Lower lobe of right lung (tissue), 2 donors: ENCODE data around the gene SMARCD2. TPM values are rescaled to one million over a fixed set of nuclear protein-coding genes. Genes with fewer than 3 reads are reported as not detected.

Experiments
- ATAC-seq, 2 donors: fragments of 200-7000 bp; cut with Tn5 transposase; one replicate each; pipeline ENCODE4 v1.9.1; 2020 to 2022; ENCODE audit warnings: mild to moderate bottlenecking in 2 of 2, moderate library complexity in 2 of 2
- DNase-seq: peaks from one replicate; pipeline ENCODE4 v3.0.0-alpha.2; 2020
- H3K27ac ChIP-seq: fragments of 200-600 bp; one replicate; pipeline ENCODE4 v1.8.0; 2022
- H3K27me3 ChIP-seq: fragments of 200-600 bp; one replicate; pipeline ENCODE4 v1.8.0; 2022; ENCODE audit warnings: low read depth
- H3K36me3 ChIP-seq: fragments of 200-600 bp; one replicate; pipeline ENCODE4 v1.8.0; 2022; ENCODE audit warnings: mild to moderate bottlenecking
- H3K4me1 ChIP-seq: fragments of 200-600 bp; one replicate; pipeline ENCODE4 v1.8.0; 2022
- H3K4me3 ChIP-seq: fragments of 200-600 bp; one replicate; pipeline ENCODE4 v1.8.0; 2022; ENCODE audit warnings: mild to moderate bottlenecking
- H3K9me3 ChIP-seq: fragments of 200-600 bp; one replicate; pipeline ENCODE4 v1.8.0; 2022
- intact Hi-C: fragments of 100-400 bp; cut with DNase I; formaldehyde crosslinking; loops from one replicate; pipeline ENCODE4 v1.11.0; 2022
- total RNA-seq: library from RNA; stranded (reverse); fragmentation: NEBNext Ultra II Directional; extraction: Animal tissue kit (Norgen Biotek cat#: 25700); gene quantifications from one replicate; pipeline ENCODE4 v1.2.1, GENCODE V29; 2021
- TF ChIP-seq, protein P1 (sequence below): fragments of 200-600 bp; IDR thresholded peaks from one replicate; pipeline ENCODE4 v1.8.0; 2022; ENCODE audit warnings: antibody characterized with exemption, mild to moderate bottlenecking
- donor health status: DM: no; HTN: yes; CAD: no; lungs with severe emphysema.

SMARCD2 gene
- total RNA-seq, 1 donor from 2014 or later: 80.9 TPM

DNA sequence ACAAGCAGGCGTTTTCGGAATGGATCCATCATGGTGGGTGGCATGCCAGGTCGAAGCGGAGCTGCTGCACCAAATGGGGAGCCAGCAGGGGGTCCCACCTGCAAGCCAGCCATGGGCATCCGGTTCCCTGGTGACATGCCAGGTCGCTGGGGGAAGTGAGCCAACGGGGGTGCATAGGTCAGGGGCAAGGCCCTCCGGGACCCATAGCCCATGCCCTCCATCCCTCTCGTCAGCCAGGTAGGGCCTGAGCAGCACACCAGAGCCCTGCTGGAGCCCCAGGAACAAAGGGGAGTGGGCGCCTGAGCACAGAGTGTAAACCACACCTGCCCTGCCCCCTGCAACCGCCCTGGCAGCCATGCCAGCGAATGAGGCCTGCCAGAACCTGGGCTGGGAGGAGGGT lies 5.0 kb downstream of the SMARCD2 start:
- DNase-seq (no peak), ATAC-seq (no peak)
- H3K4me1 ChIP-seq: peaks cover 54% of the 10 kb centered on the region

DNA sequence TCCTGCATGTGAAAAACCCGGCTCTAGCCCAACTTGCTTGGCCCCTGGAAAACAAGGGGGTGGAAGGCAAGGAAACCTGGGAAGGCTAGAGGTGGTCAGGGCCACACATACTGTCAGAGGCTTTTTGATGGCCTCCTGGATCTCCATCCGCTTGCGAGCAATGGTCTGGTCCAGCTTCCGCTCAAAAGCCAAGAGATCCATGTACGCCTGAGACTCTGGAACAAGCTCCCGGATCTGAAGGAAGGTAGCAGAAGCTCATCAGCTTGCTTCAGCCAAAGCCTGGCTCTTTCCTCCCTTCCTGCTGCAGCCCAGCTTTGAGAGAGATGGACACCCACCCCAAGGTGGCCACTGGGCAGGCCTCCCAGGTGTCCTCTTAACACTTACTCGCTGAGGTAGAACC lies 5.7 kb downstream of the SMARCD2 start:
- H3K27me3 ChIP-seq: no peaks in the 10 kb centered on the region
- peaks cover 54% of the 10 kb centered on the region for H3K4me1 ChIP-seq
- TF ChIP-seq, protein P1, sequence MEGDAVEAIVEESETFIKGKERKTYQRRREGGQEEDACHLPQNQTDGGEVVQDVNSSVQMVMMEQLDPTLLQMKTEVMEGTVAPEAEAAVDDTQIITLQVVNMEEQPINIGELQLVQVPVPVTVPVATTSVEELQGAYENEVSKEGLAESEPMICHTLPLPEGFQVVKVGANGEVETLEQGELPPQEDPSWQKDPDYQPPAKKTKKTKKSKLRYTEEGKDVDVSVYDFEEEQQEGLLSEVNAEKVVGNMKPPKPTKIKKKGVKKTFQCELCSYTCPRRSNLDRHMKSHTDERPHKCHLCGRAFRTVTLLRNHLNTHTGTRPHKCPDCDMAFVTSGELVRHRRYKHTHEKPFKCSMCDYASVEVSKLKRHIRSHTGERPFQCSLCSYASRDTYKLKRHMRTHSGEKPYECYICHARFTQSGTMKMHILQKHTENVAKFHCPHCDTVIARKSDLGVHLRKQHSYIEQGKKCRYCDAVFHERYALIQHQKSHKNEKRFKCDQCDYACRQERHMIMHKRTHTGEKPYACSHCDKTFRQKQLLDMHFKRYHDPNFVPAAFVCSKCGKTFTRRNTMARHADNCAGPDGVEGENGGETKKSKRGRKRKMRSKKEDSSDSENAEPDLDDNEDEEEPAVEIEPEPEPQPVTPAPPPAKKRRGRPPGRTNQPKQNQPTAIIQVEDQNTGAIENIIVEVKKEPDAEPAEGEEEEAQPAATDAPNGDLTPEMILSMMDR: no peak
- no peaks in the 10 kb centered on the region for H3K9me3 ChIP-seq
- no peak overlapping the region for H3K4me3 ChIP-seq
- intact Hi-C loops: no loop called here
- no peak for DNase-seq
- peak overlapping the region; percentile 90 for H3K27ac ChIP-seq
- no peak for ATAC-seq
- H3K36me3 ChIP-seq: peaks cover 61% of the 10 kb centered on the region

More for the DNA sequence above, 5.0 kb downstream of the SMARCD2 start:
- Histone ChIP-seq H3K27me3 (no peaks in the 10 kb centered on the region), H3K27ac (peak overlapping the region; percentile 90), H3K36me3 (peaks cover 55% of the 10 kb centered on the region), H3K9me3 (no peaks in the 10 kb centered on the region), H3K4me3 (no peak overlapping the region)
- intact Hi-C loops: no loop called here
- TF ChIP-seq, protein P1: no peak

DNA sequence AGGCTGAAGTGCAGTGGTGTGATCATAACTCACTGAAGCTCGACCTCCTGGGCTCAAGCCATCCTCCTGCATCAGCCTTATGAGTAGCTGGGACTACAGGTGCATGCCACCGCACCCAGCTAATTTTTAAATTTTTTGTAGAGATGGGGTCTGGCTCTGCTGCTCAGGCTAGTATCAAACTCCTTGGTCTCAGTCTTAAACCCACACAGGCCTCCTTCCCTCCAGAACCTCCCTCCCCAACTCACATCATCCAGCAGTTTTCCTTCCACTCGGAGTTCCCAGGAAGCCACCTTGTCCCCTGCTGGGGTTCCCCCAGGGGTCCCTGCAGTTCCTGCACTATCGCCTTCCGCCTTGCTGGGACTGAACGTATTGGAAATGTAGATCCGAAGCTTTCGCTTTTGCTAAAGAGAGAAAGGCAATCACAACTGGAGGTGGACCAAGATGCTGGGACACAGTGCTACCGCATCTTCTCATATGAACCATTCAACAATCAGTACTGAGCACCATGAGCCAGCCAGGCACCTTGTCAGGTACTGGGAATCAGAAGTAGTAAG lies 7.2 kb downstream of the SMARCD2 start:
- TF ChIP-seq, protein P1: no peak
- Histone ChIP-seq H3K36me3 (peaks cover 77% of the 10 kb centered on the region), H3K9me3 (no peaks in the 10 kb centered on the region), H3K27me3 (no peaks in the 10 kb centered on the region), H3K27ac (peak overlapping the region; percentile 62), H3K4me3 (no peak overlapping the region), H3K4me1 (peaks cover 40% of the 10 kb centered on the region)
- intact Hi-C loops: no loop called here
- ATAC-seq (no peak), DNase-seq (no peak)

DNA sequence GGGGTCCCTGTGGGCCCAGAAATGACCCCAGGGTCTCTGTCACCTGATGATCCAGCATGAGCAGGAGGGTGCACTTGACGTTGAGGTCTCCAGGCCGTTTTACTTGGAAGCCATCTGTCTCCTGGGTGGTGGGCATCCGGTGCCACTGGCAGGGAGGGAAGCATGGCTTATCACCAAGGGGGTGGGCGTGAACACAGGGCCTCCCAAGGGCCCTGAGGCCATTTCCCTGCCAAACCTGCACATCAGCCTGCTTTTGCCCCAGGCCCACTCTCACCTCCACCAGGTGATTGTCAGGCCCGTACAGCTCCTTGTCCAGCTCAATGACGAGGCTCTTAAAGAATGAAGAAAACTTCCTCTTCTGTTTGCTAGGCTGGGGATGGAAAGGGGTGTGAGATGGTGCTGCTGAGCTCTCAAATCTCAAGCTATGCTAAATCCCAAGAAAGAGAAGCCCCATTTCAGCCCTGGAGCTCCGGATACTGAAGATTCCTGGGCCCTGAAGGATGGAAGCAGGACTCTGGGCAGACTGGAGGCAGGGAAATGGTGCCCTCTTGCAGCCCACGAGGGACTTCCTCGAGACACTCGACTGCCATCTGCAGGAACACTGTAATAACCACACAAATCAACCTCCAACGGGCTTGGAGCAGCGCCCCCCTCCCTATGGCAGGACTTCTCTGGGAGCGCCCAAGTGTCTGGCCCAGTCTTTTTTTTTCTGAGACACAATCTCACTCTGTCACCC lies 7.9 kb downstream of the SMARCD2 start:
- TF ChIP-seq, protein P1: peak; percentile 45
- DNase-seq (peak; percentile 66), ATAC-seq (peak; percentile 47 to 48)
- Histone ChIP-seq H3K27me3 (no peaks in the 10 kb centered on the region), H3K27ac (peak overlapping the region; percentile 62), H3K4me1 (peaks cover 35% of the 10 kb centered on the region), H3K9me3 (no peaks in the 10 kb centered on the region), H3K4me3 (no peak overlapping the region), H3K36me3 (peaks cover 84% of the 10 kb centered on the region)
- intact Hi-C loops: no loop called here

DNA sequence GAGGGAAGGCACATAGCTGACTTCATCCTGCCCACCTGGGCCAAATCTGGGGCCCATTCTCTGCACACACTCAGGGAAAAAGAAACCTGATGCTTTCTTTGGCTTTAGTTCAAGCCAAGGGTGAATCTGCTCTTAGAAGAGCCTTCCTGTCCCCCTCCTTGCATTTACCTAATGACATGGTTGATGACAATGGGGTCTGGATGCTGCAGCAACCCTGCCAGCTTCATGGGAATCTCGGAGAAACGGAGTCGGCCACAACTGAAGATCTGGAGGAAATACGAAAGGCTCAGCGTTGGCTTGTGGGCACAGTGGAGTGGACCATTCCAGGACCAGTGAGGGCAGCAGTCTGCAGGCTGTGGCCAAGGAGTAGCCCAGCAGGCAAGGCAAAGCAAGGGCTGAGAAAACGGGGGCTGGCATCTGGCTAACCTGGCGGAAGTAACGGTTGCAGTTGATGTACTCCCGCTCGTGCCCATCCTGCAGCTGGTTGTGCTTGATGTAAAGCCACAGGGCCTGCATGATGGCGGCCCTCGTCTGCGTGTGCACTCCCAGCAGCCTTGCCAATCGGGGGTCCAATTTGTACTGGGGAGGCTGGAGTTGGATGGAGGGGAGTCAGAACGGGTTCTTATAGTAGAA lies 8.6 kb downstream of the SMARCD2 start:
- Histone ChIP-seq H3K36me3 (peaks cover 91% of the 10 kb centered on the region), H3K27ac (no peak overlapping the region), H3K4me1 (peaks cover 34% of the 10 kb centered on the region), H3K4me3 (no peak overlapping the region), H3K27me3 (no peaks in the 10 kb centered on the region), H3K9me3 (no peaks in the 10 kb centered on the region)
- no peak for DNase-seq
- intact Hi-C loops: no loop called here
- TF ChIP-seq, protein P1: no peak
- no peak for ATAC-seq
